NCI-H524 treated with DMSO at 0.1 percent for 48 hours (cell line): Measurements from ENCODE around the gene SLAMF6.
"Not testable (repeated sequence)": the region's sequence is repeated elsewhere in the genome, so short reads cannot be mapped to it uniquely, and the experiment has no call there.

ENCODE experiments used
- DNase-seq: peaks from one replicate; lab custom pipeline; 2025; lab: John Stamatoyannopoulos, UW

Gene SLAMF6

DNA sequence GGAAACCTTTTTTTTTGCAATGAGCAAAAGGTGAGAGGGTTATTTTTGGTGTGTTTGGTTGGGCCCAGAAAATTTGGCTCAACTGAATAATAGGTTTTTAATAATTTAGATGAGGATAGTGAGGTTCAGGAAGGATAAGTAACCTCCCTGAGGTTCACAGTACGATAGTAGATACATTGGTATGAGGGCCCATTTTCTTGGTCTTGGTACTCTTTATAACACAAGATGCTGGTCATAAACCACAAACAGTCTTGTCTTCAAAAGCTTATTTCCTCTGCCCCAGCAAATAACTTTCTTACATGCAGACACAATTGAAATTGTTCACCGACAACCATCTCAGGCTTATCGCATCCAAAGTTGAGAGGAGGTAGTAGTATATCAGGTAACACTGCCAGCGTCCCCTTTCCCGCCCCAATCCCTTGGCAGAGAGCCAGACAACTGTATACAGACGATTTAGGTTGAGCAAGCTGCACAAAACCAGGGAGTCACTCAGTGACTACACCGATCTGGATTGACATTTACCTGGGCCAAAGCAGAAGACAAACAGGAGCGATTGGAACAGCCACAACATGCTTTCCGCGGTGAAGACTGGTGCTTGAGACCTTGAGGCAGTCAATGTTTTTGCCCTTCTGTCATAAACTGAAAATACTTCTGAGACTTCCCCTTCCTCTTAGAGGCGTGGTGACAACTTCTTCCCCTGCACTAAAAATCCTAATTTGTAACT is at the start of gene SLAMF6:
TSS of gene SLAMF6 (minus strand) at position 634 of the 724 bp plus-strand sequence. CDS start at position 571, 63 bp downstream.
- DNase-seq, result no peak

DNA sequence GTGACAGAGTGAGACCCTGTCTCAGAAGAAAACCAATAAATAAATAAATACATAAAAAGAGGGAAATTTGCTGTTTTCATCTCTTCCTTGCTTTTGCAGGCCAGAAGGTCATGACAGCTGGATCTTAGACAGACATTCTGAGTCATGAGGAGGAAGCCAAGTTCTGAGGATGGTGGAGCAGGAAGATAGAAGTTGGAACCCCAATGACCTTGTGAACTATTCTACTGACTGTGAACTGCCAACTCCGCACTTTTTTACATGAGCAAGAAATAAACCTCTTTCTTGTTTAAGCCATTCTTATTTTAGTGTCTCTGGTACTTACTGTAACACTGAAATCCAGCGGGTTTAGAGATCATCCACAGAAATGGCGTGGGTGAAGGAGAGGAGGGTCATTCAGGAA is 47.8 kb upstream of the SLAMF6 start:
- DNase-seq, result no peak

DNA sequence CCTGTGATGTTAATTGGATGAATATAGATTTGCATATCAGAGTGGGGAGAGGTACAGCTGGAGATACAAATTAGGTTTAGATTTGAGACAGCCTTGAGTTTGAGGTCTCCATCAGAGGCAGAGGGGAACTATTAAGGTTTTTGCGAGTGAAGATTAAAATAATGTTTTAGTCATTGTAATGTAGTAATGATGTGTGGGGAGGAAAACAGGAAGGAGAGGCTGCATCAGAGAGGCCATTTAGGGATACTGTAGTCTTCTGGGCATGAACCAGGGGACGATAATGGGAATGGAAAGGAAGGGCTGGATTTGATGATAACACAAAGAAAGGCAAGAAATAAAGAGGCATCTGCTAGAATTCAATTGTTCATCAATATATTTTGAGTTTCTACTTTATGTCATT is 46.8 kb upstream of the SLAMF6 start:
- no peak for DNase-seq

DNA sequence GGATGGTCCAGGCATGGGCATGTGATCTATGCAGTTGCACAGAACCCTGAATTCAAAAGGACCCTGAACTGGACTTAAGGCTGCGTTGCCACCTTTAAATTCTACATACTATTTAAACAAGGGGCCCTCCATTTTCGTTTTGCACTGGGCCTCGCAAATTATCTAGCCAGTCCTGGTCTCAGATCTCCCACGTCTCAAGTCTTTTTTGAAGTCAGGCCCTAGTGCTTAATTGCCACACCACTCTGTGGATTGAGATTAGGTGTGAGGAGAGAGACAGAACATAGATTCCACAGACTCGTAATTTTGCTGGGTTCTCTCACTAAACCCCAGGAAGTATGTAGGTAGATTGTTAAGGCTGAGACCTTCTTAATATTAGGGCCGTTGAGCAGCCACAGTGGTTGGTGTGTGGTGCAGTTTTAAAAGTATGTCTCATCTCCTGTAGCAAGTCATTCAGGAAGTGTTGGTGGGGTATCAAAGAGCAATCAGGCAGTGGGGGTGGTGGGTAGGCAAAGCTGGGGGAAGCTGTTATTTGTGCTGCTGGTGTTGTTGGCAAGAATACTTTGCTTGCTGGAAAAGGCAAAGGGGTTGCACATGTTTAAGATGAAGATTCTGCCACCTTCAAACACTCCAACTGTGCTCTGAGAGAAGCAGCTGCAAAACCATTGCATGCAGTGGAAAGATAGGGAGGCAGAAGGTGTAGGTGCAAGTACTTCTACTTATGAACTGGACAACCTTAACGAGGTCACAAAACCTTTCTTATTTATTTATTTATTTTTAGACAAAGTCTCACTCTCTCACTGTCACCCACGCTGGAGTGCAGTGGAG is 45.0 kb upstream of the SLAMF6 start:
- DNase-seq, result no peak

DNA sequence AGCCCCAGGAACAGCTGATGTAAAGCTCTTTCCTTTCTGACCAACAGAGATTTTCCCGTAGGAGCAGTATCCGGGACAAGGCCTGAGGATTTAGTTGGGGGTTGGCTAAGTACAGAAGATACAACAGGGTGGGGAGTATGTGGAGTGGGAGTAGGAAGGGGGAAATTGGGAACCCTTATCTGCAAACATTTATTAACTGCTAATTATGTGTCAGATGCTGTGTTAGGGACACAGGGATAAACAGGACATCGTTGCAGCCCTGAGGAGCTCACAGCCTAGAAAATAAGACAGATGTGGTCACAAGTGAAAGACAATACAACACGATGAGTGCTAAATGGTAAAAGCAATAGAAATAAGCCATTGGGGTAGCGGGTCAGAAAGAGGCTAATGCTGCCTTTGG is 44.3 kb upstream of the SLAMF6 start:
- DNase-seq, result no peak

DNA sequence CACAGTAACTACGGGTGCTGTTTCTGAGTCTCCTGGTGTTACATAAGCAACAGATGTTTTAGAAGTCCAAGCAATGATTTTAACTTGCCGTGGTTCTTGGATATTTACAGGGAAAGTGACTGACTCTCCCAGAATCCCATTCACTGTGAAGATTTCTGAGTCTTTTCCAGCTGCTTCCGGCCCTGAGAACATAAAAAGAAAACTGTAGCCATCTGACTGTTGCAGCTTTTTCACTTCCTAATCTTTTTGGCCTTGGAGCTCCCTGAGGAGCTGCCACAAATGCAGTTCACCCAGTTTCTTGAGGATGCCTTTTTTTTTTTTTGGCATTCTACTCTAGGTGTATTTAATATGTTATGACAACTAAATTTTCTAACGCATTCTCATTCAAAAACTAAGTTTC is 42.5 kb upstream of the SLAMF6 start:
- no peak for DNase-seq

DNA sequence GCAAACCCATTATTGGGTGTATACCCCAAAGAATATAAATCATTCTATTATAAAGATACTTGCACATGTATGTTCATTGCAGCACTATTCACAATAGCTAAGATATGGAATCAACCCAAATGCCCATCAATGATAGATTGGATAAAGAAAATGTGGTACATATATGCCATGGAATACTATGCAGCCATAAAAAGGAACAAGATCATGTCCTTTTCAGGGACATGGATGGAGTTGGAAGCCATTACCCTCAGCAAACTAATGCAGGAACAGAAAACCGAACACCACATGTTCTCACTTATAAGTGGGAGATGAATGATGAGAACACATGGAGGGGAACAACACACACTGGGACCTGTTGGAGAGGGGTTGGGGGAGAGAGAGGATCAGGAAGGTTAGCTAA is 40.2 kb upstream of the SLAMF6 start:
- not testable (repeated sequence) for DNase-seq

DNA sequence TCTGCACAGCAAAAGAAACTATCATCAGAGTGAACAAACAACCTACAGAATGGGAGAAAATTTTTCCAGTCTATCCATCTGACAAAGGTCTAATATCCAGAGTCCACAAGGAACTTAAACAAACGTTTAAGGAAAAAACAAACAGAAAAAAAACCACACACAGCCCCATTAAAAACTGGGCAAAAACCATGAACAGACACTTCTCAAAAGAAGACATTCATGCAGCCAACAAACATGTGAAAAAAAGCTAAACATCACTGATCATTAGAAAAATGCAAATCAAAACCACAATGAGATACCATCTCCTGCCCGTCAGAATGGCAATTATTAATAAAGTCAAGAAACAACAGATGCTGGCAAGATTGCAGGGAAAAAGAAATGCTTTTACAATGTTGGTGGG is 39.7 kb upstream of the SLAMF6 start:
- not testable (repeated sequence) for DNase-seq

DNA sequence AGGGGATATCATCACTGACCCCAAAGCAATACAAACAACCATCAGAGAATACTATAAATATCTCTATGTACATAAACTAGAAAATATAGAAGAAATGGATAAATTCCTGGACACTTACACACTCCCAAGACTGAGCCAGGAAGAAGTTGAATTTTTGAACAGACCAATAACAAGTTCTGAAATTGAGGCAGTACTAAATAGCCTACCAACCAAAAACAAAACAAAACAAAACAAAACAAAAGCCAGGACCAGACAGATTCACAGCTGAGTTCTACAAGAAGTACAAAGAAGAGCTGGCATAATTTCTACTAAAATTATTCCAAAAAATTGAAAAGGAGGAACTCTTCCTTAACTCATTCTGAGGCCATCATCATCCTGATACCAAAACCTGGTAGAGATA is 37.8 kb upstream of the SLAMF6 start:
- no peak for DNase-seq

DNA sequence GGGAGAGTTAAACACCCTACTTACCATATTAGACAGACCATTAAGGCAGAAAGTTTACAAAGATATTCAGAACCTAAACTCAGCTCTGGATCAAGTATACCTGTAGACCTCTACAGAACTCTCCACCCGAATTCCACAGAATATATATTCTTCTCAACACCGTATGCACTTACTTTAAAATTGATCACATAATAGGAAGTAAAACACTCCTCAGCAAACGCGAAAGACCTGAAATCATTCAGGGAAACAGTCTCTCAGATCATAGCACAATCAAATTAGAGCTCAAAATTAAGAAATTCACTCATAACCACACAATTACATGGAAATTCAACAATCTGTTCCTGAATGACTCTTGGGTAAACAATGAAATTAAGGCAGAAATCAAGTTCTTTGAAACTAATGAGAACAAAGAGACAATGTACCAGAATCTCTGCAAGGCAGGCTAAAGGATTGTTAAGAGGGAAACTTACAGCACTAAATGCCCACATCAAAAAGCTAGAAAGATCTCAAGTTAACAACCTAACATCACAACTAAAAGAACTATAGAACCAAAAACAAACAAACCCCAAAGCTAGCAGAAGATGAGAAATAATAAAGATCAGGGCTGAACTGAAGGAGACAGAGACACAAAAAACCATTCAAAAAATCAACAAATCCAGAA is 37.1 kb upstream of the SLAMF6 start:
- no peak for DNase-seq

DNA sequence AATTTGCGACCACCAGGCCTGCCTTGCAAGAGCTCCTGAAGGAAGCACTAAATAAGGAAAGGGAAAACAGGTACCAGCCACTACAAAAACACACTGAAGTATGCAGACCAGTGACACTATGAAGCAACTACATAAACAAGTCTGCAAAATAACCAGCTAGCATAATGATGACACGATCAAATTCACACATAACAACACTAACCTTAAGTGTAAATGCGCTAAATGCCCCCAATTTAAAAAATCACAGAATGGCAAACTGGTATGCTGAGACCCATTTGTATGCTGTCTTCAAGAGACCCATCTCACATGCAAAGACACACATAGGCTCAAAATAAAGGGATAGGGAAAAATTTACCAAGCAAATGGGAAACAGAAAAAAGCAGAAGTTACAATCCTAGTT is 36.4 kb upstream of the SLAMF6 start:
- not testable (repeated sequence) for DNase-seq

DNA sequence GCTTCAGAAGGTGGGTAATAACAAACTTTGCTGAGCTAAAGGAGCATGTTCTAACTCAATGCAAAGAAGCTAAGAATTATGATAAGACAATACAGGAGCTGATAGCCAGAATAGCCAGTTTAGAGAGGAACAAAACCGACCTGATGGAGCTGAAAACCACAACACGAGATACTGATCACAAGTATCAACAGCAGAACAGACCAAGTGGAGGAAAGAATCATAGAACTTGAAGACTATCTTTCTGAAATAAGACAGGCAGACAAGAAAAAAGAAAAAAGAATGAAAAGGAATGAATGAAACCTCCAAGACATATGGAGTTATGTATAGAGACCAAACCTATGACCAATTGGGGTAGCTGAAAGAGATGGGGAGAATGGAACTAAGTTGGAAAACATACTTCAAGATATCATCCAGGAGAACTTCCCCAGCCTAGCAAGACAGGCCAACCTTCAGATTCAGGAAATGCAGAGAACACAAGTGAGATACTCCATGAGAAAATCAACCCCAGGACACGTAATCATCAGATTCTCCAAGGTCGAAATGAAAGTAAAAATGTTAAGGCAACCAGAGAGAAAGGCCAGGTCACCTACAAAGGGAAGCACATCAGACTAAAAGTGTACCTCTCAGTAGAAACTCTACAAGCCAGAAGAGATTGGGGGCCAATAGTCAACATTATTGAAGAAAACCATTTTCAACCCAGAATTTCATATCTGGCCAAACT is 35.8 kb upstream of the SLAMF6 start:
- DNase-seq, result no peak

DNA sequence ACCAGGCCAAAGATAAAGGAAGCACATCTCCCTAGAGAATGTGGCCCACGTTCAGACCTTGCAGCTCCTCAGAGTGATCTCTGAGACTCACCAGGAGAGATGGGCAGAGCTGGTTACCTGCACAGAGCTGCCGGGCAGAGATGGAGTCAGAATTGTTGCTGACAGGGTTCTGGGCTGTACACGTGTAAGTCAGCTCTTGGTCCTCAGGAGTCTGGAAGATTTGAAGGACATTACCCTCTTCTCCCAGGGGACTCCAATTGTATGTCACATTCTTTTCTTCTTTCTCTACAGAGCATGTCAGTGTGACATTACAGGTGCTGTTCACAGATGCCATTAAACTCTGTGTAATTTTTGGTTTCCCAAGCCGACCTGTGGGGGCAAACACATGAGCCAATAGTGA is 30.7 kb upstream of the SLAMF6 start:
- no peak for DNase-seq

DNA sequence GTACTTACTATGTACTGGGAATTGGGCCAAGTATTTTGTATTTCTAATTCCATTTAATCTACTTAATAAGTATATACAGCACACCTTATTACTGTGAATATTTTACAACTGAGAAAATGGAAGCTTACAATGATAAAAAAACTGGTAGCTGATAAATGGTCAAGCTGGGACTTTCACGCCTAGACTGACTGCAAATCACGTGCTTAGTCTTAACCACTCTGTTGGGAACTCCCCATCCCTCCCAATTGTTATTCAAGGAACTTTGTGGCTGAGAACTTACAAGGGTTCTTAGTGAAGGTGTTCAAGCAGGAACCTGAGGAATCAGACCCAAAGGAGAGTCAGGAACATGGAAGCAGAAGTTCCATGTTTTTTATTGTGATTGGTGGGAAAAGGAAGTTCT is 29.4 kb upstream of the SLAMF6 start:
- no peak for DNase-seq

DNA sequence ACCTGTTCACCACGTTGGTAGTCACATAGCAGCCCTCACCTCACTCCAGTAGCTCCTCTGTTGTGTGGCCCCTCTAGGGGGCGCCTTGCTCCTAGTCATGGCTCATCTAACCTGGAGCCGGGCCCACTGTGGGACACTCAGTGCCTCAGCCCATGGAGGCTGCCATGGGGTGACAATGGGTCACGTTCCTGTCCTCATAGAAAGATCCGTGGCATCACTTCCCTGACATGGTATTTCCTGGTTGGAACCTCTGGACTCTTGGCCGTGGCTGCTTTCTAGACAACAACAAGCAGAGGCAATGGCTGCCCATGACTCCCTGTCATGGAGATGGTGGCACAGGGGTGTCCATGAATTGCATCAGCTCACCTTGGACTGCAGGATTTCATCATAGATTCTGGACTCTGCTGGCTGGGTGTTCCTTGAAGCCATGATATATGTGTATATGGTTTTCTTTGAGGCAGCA is 27.5 kb upstream of the SLAMF6 start:
- no peak for DNase-seq

DNA sequence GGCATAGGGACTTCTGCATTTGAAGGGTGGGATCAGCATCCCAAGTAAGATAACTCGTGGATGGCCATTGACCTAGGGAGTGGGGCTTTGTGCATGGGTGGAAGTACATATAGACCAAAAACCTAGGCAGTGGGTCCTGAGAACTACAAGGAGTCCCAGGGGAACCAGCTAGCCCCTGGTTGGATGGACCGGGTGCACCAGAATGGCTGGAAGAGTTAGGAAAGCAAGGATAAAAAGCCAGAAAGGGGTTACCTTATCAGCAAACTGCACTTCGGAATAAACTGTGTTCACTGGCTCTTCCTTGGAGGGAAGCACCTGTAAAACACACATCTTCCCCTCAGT is 26.6 kb upstream of the SLAMF6 start:
- no peak for DNase-seq

DNA sequence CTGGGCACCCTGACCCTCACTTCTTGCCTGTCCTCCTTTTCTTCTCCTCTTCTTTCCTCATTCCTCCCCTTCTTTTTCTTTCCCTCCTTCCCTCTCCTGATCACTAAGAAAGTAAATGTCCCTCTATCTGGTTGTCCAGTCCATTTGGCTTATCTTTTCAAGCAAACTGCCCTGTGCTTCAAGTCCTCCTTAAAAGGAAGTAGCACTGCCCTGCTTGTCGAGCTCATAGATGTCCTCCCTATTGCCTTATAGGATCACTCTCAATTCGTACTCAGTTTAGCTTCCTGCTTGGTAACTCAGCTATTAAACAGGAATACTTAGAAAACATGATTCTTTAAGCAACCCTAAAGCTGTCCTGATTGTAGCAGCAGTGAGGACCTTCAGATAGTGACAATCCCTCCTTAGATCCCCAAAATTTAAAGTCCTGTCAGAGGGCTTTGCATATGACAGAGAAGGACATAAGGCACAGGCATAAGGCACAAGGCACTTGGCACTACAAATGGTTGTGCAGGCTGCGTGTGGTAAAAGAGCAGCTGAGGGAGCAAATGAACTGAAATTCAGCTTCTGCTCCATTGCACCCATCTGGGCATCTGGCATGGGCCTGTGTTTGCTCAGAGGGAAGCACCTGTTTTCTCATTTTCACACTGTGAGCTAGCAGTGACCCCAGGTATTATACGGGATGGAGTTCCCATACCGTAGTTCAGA is 26.1 kb upstream of the SLAMF6 start:
- DNase-seq, result no peak

DNA sequence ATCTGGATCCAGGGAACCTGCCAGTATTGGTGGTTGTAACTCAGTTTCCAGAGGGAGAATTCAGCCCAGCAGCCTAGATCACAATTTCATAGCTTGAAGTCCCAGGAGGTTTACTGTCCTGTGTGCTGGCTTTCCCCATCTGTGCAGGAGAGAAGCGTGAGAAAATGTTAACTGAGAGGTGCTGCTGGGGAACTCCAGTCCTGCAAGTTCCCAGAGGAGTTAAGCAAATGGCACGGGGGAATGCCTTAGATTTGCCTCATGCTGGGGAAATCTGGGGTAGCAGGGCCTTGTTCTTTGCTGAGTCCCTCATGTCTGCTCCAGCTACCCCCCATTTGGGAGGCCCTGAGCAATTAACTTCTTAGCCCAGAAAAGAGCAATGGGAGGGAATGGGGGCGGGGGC is 25.1 kb upstream of the SLAMF6 start:
- no peak for DNase-seq

DNA sequence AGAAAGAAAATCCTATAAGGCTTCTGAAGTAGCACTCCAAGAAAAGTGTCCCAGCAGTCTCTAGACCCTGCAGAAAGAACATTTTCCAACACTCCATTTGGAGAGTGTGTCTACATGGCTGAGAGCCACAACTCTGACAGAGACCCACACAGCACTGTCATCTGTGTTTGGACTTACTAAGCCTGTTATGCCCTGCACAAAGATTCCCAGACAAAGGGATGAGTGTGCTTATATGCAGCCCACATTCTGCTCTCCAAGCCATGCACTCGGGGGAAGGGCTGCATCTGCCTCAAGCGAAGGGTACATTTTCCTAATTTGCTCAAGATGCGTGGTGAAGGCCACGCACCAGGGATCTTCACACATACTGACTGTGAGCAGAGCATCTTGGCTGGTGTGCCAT is 24.4 kb upstream of the SLAMF6 start:
- no peak for DNase-seq

DNA sequence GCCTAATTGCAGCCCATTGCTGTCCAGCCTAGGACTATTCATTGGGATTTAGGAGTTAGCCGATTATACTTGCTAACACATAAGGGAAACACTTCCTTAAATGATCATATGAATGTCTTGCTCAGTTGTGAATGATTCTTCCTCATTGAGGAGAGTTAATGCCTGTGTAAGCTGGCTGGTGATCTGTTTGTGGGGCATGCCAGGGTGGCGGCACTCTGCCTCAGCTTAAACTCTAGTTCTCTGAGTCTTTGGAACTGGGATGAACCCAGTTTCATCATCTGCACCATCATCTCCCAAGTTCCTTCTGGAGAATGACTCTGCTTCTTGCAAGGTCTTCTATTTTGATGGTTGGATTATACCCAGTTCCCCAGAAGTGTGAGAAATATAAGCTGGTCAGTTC is 23.9 kb upstream of the SLAMF6 start:
- no peak for DNase-seq

DNA sequence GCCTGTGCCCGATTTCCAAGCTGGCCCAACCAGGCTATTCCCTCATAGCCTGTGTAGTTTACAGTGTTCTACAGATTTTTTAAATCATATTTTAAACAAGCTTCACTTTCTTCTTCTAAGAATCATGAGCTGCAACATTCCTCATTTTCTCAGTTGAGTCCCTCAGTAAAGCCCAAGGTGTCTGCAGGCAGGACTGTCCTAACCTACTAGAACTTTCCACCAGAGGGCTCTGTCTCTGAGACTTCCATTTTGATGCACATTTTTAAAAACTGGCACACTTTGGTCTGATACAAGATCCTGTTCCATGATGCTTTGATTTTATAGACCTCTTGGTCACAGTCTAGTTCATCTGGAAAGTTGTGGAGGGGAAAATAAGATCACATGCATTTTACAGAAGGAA is 21.6 kb upstream of the SLAMF6 start:
- no peak for DNase-seq
